GM03348 (cell line): ENCODE measurements around the gene CPVL.

ENCODE experiments used
- DNase-seq: peaks from one replicate; pipeline ENCODE4 v3.0.0; 2012; ENCODE audit warnings: low spot score

CPVL gene

DNA sequence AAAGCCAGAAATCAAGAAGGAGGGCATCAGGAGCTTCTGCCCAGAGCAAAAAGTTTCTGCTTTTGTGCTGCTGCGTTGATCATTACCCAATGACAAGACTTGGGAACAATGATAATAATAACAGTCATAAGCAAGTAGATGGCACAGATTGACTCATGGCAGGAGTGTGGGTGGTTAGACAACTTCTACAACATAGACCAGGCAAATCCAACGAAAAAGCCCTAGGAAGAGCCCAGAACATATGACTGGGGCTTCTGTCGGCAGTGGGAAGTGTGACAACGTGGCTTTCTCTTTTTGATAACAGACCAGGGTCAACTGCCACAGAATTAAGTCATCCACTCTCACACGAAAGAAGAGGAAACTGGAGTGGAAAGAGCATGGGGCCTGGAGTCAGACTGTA lies 102.8 kb downstream of the CPVL start:
- DNase-seq, result no peak

GRCh38 chr7:29042824-29043231 lies 103.5 kb downstream of the CPVL start:
- DNase-seq, result no peak

GRCh38 chr7:29041991-29042390 lies 104.3 kb downstream of the CPVL start:
- no peak for DNase-seq

GRCh38 chr7:29040579-29040925 lies 105.8 kb downstream of the CPVL start:
- DNase-seq, result no peak

DNA sequence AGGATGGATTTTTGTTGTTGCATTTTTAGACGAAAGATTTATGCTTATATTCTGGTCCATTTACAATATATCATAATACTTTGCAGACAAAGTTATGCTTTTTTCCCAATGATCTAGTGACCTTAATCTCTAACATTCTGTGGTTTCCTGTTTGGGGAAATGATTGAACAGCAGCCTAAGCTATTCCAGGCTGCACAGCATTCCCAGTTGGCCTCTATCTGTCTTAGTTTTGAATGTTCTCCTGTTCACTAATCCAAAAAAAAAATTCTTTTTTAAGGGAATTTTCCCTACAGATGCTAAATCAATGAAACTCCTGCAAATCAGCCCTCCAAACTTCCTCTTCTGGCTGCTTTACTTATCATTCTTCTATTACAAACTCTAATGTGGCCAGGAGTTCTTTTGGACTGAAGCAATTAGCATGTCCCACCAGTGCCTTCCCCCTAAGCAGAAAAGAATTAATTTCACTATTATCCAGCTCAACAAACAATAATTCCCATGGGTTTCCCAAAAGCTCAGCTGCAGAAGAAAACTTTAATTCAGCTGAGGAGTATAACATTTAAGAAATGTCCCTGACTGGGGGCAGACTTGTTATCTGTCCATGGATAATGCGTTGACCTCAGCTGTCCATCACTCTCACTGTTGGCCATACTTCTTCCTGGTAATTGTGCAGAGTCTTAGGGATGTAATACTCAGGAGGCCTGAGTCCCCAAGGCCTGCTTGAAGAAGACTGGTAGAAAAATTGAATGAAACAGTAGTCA lies 106.3 kb downstream of the CPVL start:
- DNase-seq, result peak; percentile 59

GRCh38 chr7:29038463-29038862 lies 107.9 kb downstream of the CPVL start:
- no peak for DNase-seq

DNA sequence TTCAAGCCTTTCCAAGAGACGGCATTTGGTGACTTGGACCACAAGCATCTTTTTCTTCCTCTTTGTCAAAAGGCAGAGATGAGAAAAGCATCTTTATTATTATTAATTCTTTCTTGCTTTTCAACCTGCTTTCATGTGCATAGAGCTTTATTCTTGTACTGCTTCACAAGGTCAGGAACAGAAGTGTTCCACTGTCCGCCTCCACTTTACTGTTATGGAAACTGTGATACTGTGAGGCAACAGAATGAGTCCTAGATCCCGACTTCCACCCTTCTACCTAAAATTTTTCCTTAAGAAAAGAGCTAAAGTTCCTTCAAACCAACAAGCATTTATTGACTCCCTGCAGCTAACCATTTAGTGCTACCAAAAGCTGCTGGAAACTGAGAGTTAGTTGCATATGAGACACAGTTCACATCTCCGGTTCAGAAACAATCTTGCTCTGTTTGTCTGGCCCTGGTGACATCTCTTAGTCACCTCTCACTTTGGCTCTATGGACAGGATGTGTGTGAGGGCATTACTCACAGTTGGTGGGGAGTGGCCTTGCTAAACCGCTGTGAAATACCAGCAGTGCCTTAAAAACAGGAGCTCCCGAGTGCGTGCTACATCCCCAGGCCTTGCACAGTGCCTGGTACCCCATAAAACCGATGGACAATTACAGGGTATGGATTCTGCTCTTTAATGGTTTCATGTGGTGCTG lies 111.1 kb downstream of the CPVL start:
- DNase-seq, result peak; percentile 61

DNA sequence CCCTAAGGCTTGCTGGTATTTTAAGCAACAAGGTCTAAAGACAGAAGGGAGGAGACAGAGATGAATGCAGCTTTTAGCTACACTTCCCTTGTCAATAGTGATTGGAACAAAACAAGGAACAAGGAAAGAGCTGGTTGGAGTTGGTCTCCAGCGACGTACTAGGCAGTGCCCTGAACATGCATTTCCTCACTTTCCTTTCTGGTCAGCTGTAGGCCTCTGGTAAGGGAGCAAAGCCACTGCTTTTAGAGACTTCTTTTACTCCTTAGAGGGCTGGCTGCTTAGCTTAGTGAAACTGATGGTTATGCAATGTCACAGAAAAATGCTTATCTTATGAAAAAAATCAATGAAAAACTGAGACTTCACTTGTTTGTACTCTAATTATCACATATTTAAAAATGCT lies 112.8 kb downstream of the CPVL start:
- no peak for DNase-seq

DNA sequence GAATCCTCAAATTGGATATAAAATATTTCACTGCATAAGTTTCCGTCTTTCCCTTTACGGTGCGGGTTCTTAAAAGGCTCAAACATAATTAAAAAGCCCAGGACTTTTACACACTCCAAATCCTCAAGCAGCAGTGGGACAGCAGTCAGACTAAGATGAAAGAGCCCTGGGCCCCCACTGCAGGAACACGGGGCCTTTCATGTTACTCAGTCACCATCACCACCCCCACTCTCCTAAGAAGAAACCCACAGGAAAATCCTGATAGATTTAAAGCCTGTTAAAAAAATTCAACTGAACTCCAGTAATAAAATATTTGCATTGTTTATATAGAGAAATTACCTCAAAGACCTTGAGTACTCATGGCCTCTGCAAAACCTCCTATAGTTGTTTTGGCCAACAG lies 114.2 kb downstream of the CPVL start:
- DNase-seq, result no peak

DNA sequence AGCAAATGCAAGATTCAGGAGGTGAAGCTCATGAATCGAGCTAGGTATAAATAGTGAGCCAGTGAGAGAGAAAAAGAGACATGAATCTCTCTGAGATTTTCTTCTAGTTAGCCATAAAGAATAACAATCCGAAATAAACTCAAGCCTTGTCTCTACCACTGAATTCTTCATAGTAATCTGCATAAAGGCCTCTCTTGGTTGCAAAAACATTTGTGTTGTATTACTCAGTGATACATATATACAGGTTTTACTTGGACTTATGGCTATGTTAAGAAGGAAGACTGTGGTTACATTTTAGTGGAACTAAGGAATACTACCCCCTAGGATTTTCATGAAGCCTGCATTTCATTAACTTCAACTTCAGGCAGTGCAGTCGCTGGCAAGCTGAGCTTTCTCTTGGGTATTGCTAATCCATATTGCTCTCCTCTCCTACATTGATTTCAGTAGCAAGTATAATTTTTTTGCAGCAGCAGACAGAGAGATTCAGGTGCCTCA lies 115.5 kb downstream of the CPVL start:
- DNase-seq, result no peak

DNA sequence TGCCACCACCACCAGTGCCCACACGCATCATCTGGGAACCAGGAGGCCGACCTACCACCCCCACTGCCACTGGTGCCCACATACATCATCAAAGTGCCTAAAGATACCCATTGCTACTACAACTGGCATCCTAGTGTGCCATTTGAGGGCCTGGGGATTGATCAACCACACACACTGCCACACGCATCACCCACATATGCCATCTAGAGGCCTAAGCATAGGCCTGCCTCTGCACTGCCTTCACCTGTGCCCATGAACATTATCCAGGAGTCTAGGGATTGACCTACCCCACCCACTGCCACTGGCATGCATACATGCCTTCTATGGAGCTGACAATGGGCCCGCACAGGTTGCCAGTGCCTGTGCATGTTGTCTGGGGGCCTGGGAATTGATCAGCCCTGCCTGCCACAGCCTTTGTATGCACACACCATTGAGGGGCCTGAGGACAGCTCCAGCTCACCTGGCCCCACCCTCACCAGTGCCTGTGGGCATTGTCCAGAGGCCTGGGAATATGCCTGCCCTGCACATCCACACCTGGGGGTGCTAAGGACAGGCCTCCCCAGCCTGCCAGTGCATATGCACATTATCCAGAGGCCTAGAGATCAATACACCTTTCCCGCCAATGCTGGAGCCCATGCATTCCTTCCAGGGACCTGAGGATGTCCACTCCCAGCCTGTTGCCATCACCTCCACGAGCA lies 123.9 kb downstream of the CPVL start:
- no peak for DNase-seq

GRCh38 chr7:29019896-29020295 lies 126.4 kb downstream of the CPVL start:
- no peak for DNase-seq

GRCh38 chr7:29019387-29019786 lies 127.0 kb downstream of the CPVL start:
- DNase-seq, result peak; percentile 48

GRCh38 chr7:29017713-29018112 lies 128.6 kb downstream of the CPVL start:
- DNase-seq, result no peak

GRCh38 chr7:29014725-29015124 lies 131.6 kb downstream of the CPVL start:
- DNase-seq, result no peak

DNA sequence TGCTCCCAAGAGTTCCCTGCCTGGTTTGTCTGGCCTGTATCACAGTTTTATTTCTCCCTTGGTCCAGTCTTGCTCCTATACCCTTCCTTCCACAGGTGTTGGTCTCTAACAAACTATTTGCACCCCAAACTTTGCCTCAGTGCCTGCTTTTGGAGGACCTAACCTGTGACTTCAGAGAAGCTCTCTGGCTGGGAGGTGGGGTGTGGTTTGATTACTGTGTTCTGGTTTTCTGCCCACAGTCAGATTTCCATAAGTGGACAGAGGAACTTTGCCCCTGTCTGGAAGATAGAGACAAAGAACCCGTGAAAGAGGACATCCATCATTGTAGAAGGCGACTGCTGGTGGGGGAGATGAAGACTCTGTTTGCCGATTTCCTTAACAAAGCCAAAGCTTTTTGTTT lies 132.4 kb downstream of the CPVL start:
- DNase-seq, result no peak

DNA sequence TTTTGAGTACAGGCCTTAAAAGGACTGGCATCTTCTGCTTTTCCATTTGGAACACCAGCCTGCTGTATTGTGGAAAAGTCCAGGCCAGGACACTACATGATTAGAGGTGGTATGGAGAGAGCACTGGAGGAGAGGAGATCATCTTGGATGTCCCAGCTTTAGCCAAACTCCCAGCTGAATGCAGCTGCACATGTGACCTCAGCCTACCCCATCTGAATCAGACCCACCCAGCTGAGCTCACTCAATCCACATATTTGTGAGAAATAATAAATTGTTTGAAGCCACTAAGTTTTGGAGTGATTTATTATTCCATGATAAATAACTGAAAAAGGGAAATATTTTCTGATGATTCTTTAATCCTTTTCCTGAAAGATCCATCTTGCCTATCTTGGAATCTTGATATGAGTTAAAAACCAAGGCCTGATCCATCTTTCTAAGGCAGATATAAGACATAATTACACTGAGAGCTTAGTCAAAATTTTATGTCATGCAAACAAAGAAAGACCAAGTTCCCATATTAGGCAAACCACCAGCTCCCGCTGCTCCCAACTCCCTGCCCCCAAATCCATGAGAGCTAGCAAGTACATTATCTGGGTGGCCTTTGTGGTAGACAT lies 133.1 kb downstream of the CPVL start:
- no peak for DNase-seq

DNA sequence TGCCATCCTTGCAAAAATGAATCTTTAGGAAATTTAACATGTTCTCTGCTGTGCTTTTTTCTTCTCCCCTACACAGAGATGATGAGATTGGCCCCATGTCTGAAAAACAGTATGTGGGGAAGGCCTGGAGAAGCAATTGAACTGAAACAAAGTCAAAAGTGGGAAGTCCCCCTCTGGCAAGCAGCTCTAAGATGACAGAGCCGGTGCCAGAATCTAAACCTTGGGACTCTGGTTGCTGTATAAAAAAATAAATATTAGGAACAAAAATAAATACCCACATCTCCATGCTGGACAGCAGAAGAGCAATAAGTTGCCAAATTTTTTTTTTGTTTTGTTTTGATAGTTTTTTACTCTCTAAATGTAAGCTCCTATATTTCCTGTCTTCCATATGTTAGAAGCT lies 136.4 kb downstream of the CPVL start:
- DNase-seq, result no peak

- no peak for DNase-seq
These were observed 137.7 kb downstream of the CPVL start for GRCh38 chr7:29008590-29008989.

GRCh38 chr7:29007127-29007526 lies 139.2 kb downstream of the CPVL start:
- no peak for DNase-seq

GRCh38 chr7:29005829-29006228 lies 140.5 kb downstream of the CPVL start:
- DNase-seq, result no peak

DNA sequence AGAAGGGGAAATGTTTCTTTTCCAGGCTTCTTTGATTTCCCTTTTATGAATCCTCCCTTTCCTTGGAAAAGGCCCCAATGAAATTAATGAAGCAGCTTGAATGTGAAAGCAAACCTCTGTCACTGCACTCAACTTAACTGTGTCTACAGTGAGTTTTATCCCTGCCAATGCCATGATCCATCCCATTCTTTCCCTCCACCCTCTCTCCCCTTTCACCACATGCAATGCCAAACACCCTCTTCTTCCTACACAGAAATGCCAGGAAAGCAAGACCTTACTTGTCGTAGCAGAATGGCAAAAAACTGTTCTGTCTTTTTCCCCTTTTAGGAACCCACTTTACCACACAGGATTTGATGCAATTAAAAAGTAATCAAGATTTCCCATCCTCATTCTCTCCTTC lies 140.9 kb downstream of the CPVL start:
- DNase-seq, result no peak

- no peak for DNase-seq
These were observed 142.6 kb downstream of the CPVL start for GRCh38 chr7:29003703-29004102.
